Effector memory CD8-positive, alpha-beta T cell (primary cell): ENCODE measurements around the gene FHL3.
A peak's percentile ranks its signal among the peaks of the same experiment; 100 is the strongest.
"Not testable (repeated sequence)": the region's sequence is repeated elsewhere in the genome, so short reads cannot be mapped to it uniquely, and the experiment has no call there.

ENCODE experiments used
- ATAC-seq: fragments of 150-1000 bp; cut with Tn5 transposase; replicated peaks from 2 replicates; pipeline ENCODE4 v1.10.0; 2021; ENCODE audit warnings: mild to moderate bottlenecking, moderate library complexity
- DNase-seq, 3 experiments: peaks; one replicate each; pipeline ENCODE4 v3.0.0; 2021
- H3K27ac Mint-ChIP-seq, 2 donors: one replicate each; pipeline ENCODE4 v1.8.0; 2022; ENCODE audit warnings: mild to moderate bottlenecking in 2 of 2, mixed read lengths in 2 of 2, moderate library complexity in 2 of 2
- H3K27me3 Mint-ChIP-seq, 2 donors: one replicate each; pipeline ENCODE4 v1.8.0; 2022; ENCODE audit warnings: mixed read lengths in 2 of 2
- H3K36me3 Mint-ChIP-seq: one replicate; pipeline ENCODE4 v1.8.0; 2022; ENCODE audit warnings: mild to moderate bottlenecking, moderate library complexity, mixed read lengths; ENCODE audit not compliant: insufficient read depth
- H3K4me1 Mint-ChIP-seq, 2 donors: one replicate each; pipeline ENCODE4 v1.8.0; 2022; ENCODE audit warnings: low read depth in 2 of 2, mixed read lengths in 2 of 2
- H3K4me3 Mint-ChIP-seq, 2 donors: one replicate each; pipeline ENCODE4 v1.8.0; 2022; ENCODE audit warnings: mild to moderate bottlenecking in 2 of 2, mixed read lengths in 2 of 2, moderate library complexity in 2 of 2
- H3K9me3 Mint-ChIP-seq, 2 donors: one replicate each; pipeline ENCODE4 v1.8.0; 2022; ENCODE audit warnings: mixed read lengths in 2 of 2

FHL3 gene

GRCh38 chr1:37973684-37974083 is 31.6 kb downstream of the FHL3 start:
- not testable (repeated sequence) for DNase-seq, H3K4me3 Mint-ChIP-seq, ATAC-seq, H3K27me3 Mint-ChIP-seq, H3K9me3 Mint-ChIP-seq, H3K27ac Mint-ChIP-seq
- Mint-ChIP-seq H3K4me1 (peaks cover 14 to 16% of the 10 kb centered on the region in 2 donors), H3K36me3 (peaks cover 90% of the 10 kb centered on the region)

GRCh38 chr1:37965301-37965700 is 40.0 kb downstream of the FHL3 start:
- Mint-ChIP-seq H3K27ac (no peak overlapping the region), H3K9me3 (no peaks in the 10 kb centered on the region), H3K27me3 (no peaks in the 10 kb centered on the region), H3K36me3 (peaks cover 90% of the 10 kb centered on the region), H3K4me1 (no peaks in the 10 kb centered on the region), H3K4me3 (no peak overlapping the region)
- DNase-seq (no peak), ATAC-seq (no peak)

GRCh38 chr1:37964106-37964505 is 41.2 kb downstream of the FHL3 start:
- not testable (repeated sequence) for H3K4me3 Mint-ChIP-seq, H3K4me1 Mint-ChIP-seq, H3K27ac Mint-ChIP-seq, ATAC-seq, H3K9me3 Mint-ChIP-seq, DNase-seq, H3K27me3 Mint-ChIP-seq
- H3K36me3 Mint-ChIP-seq = peaks cover 90% of the 10 kb centered on the region

GRCh38 chr1:37958690-37959089 is 46.6 kb downstream of the FHL3 start:
- DNase-seq (no peak), ATAC-seq (no peak)
- Mint-ChIP-seq H3K4me3 (no peak overlapping the region), H3K27ac (no peak overlapping the region), H3K27me3 (no peaks in the 10 kb centered on the region), H3K4me1 (no peaks in the 10 kb centered on the region), H3K9me3 (no peaks in the 10 kb centered on the region), H3K36me3 (peaks cover 63% of the 10 kb centered on the region)

DNA sequence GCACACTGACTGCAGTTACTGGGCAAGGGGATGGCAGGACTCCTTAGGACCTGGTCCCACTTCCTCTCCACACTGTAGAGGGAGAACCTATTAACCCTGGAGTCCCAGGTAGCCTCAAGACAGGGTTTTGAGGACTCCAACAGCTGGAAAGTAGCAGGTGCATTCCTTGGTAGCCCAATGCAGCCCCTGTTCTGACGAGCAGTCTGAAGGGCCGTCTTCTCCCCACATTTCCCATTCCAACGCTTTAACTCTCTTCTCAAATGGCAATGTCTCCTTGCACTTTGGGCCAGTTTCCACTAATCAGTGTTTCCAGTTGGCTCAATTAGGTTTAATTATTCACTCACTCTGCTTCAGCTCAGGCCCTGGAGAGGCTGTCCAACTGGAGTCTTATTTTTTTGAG is 49.6 kb downstream of the FHL3 start:
- ATAC-seq (no peak), DNase-seq (no peak)
- H3K27ac Mint-ChIP-seq = no peak overlapping the region
- H3K27me3 Mint-ChIP-seq = no peaks in the 10 kb centered on the region
- no peaks in the 10 kb centered on the region for H3K9me3 Mint-ChIP-seq
- H3K4me1 Mint-ChIP-seq = no peaks in the 10 kb centered on the region
- no peak overlapping the region for H3K4me3 Mint-ChIP-seq
- peaks cover 39% of the 10 kb centered on the region for H3K36me3 Mint-ChIP-seq

DNA sequence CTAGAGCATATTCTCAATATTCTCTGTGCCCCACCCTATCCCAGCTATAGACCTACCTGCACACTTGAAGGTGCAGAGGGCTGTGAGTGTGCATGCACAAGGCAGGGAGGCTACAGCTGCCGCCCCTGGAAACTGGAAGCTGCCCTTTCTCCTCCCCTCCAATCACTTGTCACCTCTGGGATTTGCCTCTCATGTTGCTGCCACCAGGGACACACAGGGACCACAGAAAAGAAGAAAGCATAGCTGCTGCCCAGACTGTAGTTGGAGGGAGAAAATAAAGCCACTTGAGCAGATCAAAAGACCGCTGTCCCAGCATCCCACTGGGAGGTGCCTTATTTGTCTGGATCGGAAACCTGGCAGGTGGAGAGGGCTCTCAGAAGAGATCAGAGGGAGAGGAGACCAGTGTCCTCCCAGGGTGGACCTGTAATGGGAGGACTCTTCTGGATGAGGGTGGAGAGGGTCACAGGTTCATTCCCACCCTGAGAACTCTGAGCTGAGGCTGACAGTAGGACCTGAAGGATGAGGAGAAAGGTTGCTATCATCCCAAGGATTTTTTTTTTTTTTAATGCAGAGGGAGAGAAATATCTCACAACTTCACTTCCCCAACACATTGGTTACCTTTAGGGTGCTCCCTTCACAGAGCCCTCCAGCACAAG is 50.9 kb downstream of the FHL3 start:
- Mint-ChIP-seq H3K36me3 (peaks cover 33% of the 10 kb centered on the region), H3K4me1 (no peaks in the 10 kb centered on the region), H3K4me3 (no peak overlapping the region), H3K27ac (no peak overlapping the region), H3K9me3 (no peaks in the 10 kb centered on the region), H3K27me3 (no peaks in the 10 kb centered on the region)
- no peak for ATAC-seq
- no peak for DNase-seq

GRCh38 chr1:37952738-37953137 is 52.6 kb downstream of the FHL3 start:
- Mint-ChIP-seq H3K27me3 (no peaks in the 10 kb centered on the region), H3K9me3 (no peaks in the 10 kb centered on the region), H3K27ac (no peak overlapping the region), H3K4me3 (no peak overlapping the region), H3K36me3 (peaks cover 19% of the 10 kb centered on the region), H3K4me1 (no peaks in the 10 kb centered on the region)
- ATAC-seq = no peak
- DNase-seq = no peak

GRCh38 chr1:37951783-37952624 is 53.3 kb downstream of the FHL3 start:
- no peak for ATAC-seq
- H3K9me3 Mint-ChIP-seq = no peaks in the 10 kb centered on the region
- DNase-seq = no peak
- H3K36me3 Mint-ChIP-seq = peaks cover 15% of the 10 kb centered on the region
- H3K4me3 Mint-ChIP-seq = no peak overlapping the region
- peak overlapping the region in 1 of 2 donors; percentile 61 for H3K27ac Mint-ChIP-seq
- peaks cover 4 to 6% of the 10 kb centered on the region in 2 donors for H3K4me1 Mint-ChIP-seq
- H3K27me3 Mint-ChIP-seq = no peaks in the 10 kb centered on the region

DNA sequence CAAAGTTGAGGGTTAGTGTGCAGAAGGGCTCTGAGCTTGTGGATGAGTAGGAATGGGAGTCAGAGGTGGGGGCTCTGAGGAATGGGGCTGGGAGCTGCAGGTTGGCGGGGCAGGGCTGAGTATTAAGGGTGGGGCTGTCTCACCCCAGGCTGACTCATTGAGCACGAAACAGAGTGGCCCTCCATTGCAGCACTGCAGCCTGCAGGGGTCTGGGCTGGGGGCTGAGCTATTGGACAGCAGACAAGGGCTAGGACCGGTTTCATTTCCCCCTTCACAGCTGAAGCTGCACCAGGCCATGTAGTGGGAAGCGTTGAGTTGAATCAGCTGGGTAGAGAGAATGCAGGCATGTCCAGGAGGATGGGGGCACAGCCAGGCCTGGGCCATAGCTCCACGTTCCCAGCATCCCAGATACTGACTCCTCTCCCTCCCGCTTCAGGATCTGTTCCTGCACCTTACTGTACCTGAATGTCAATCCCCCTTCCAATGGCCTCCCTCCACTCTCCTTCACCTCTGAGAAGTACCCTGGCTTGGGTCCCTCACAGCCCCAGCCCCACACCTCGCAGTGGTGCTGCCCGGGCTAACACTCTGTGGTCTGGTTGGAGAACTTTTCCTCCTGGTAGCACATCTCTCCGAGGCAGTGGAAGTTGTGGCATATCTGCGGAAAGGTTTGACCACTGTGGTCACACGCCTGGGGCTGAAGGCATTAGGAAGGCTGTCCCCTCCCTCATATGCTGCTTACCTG is 54.1 kb downstream of the FHL3 start:
- H3K4me1 Mint-ChIP-seq = peaks cover 11 to 12% of the 10 kb centered on the region in 2 donors
- no peak for ATAC-seq
- no peak overlapping the region for H3K4me3 Mint-ChIP-seq
- H3K9me3 Mint-ChIP-seq = no peaks in the 10 kb centered on the region
- peak overlapping the region in 1 of 2 donors; percentile 61 for H3K27ac Mint-ChIP-seq
- peaks cover 11% of the 10 kb centered on the region for H3K36me3 Mint-ChIP-seq
- no peaks in the 10 kb centered on the region for H3K27me3 Mint-ChIP-seq
- DNase-seq = no peak

- DNase-seq (no peak), ATAC-seq (no peak)
- Mint-ChIP-seq H3K4me3 (no peak overlapping the region), H3K9me3 (no peaks in the 10 kb centered on the region), H3K27ac (no peak overlapping the region), H3K4me1 (peaks cover 11 to 12% of the 10 kb centered on the region in 2 donors), H3K36me3 (peaks cover 6% of the 10 kb centered on the region), H3K27me3 (no peaks in the 10 kb centered on the region)
Measured at GRCh38 chr1:37949524-37950152, 55.7 kb downstream of the FHL3 start.

GRCh38 chr1:37948841-37949240 is 56.5 kb downstream of the FHL3 start:
- peak overlapping the region; percentile 49 to 66 for H3K27ac Mint-ChIP-seq

DNA sequence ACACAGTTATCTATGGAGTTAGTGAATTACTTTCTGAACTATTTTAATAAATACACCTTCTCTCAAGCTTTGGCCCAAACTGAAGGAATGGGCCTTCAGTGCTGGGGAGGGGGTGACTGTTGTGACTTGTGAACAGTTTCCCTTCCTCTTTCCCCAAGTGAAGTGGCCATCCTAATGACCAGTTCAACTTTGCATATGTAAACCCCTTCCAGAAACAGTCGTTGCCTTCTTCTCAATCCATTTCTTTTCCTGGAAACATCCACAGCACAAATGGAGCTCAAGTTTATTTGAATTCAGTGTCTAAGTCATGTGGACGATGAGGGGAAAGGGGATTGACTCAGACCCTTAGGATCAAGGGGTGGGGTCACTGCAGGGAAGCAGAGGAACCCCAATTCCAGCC is 57.1 kb downstream of the FHL3 start:
- Mint-ChIP-seq H3K4me3 (no peak overlapping the region), H3K27me3 (no peaks in the 10 kb centered on the region), H3K27ac (peak overlapping the region; percentile 49 to 66)

More at GRCh38 chr1:37948841-37949240, 56.5 kb downstream of the FHL3 start:
- DNase-seq (no peak), ATAC-seq (no peak)
- peaks cover 6% of the 10 kb centered on the region for H3K36me3 Mint-ChIP-seq
- H3K4me3 Mint-ChIP-seq = no peak overlapping the region
- H3K4me1 Mint-ChIP-seq = peaks cover 11 to 12% of the 10 kb centered on the region in 2 donors
- H3K27me3 Mint-ChIP-seq = no peaks in the 10 kb centered on the region
- no peaks in the 10 kb centered on the region for H3K9me3 Mint-ChIP-seq

DNA sequence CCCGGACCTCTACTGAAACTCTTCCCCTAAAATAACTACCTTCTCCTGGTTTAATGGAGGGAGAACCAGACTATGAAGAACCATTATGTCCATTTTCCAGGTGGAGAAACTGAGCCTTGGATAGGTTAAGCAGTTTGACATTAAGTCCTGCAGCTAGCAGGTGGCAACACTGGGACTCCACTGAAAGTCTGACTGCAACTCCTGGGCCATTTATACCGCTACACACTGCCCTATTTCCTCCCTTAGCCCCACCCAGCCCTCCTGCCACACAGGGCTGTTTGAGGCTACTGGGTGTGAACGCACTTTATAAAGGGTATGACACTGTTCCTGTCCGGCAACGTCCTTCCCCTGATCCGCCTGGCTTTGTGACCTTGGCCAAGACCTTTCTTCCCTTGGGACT is 58.0 kb downstream of the FHL3 start:
- Mint-ChIP-seq H3K4me1 (peaks cover 11 to 12% of the 10 kb centered on the region in 2 donors), H3K36me3 (peaks cover 6% of the 10 kb centered on the region), H3K9me3 (no peaks in the 10 kb centered on the region), H3K4me3 (peak overlapping the region; percentile 85 to 86), H3K27me3 (no peaks in the 10 kb centered on the region), H3K27ac (peak overlapping the region; percentile 89 to 94)
- DNase-seq (no peak), ATAC-seq (peak; percentile 66)

More for the DNA sequence above, 57.1 kb downstream of the FHL3 start:
- DNase-seq = no peak
- peaks cover 6% of the 10 kb centered on the region for H3K36me3 Mint-ChIP-seq
- H3K4me1 Mint-ChIP-seq = peaks cover 11 to 12% of the 10 kb centered on the region in 2 donors
- H3K9me3 Mint-ChIP-seq = no peaks in the 10 kb centered on the region
- no peak for ATAC-seq
